ENCODE measurements around the gene KRTAP2-3.
"Not testable (repeated sequence)": the region's sequence is repeated elsewhere in the genome, so short reads cannot be mapped to it uniquely, and the experiment has no call there.

The KRTAP2-3 gene

GRCh38 chr17:41065829-41066624, 6.1 kb upstream of the KRTAP2-3 start, which contains the start of gene KRTAP2-4:
Gene KRTAP2-4 (minus strand): TSS chr17:41065879. CDS start chr17:41065845, 34 bp downstream.
- Histone ChIP-seq H3K36me3 (ENCODE audit: control insufficient read depth, insufficient read depth, low read length) (no peaks in the 10 kb centered on the region), H3K27ac (ENCODE audit: low read depth, low read length) (no peak within 1 kb of the TSS), H3K4me1 (ENCODE audit: control insufficient read depth, insufficient read depth, low read length) (no peaks in the 10 kb centered on the region), H3K4me3 (ENCODE audit: low read depth, low read length) (no peak within 1 kb of the TSS), H3K9ac (ENCODE audit: low read depth, low read length) (no peak within 1 kb of the TSS), H3K9me3 (ENCODE audit: control insufficient read depth, insufficient read depth, low read length) (no peaks in the 10 kb centered on the region), H3K27me3 (ENCODE audit: control insufficient read depth, insufficient read depth, low read length) (no peaks in the 10 kb centered on the region)

- not testable (repeated sequence) for H3K27me3 ChIP-seq (ENCODE audit: control insufficient read depth, insufficient read depth, low read length); H3K27ac ChIP-seq (ENCODE audit: low read depth, low read length); H3K4me1 ChIP-seq (ENCODE audit: control insufficient read depth, insufficient read depth, low read length); H3K36me3 ChIP-seq (ENCODE audit: control insufficient read depth, insufficient read depth, low read length); H3K4me3 ChIP-seq (ENCODE audit: low read depth, low read length); H3K9me3 ChIP-seq (ENCODE audit: control insufficient read depth, insufficient read depth, low read length); H3K9ac ChIP-seq (ENCODE audit: low read depth, low read length)
Observed at GRCh38 chr17:41065016-41065689, 5.2 kb upstream of the KRTAP2-3 start.

DNA sequence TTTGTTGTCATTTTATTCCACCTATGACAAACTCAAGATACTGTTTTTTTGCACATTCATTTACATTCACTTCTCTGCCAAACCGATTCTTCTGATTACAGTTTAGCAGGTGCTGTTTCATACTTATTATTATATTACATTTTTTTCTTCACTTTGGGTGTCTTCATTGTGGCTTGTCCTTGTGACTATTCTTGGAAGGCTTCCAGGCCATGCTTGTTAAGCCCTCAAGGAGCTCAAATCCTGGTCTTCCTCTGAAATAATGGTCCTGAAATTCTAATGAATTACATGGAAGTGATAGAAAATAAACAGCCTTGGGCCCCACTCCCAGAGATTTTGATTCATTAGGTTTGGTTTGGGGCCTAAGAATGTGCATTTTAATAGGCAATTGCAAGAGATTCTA, 4.4 kb upstream of the KRTAP2-3 start:
- H3K27ac ChIP-seq (ENCODE audit: low read depth, low read length) = no peak overlapping the region
- no peaks in the 10 kb centered on the region for H3K36me3 ChIP-seq (ENCODE audit: control insufficient read depth, insufficient read depth, low read length)
- H3K27me3 ChIP-seq (ENCODE audit: control insufficient read depth, insufficient read depth, low read length) = no peaks in the 10 kb centered on the region
- H3K4me1 ChIP-seq (ENCODE audit: control insufficient read depth, insufficient read depth, low read length) = no peaks in the 10 kb centered on the region; the same call in 1 of the 2 replicates
- H3K9me3 ChIP-seq (ENCODE audit: control insufficient read depth, insufficient read depth, low read length) = no peaks in the 10 kb centered on the region
- H3K4me3 ChIP-seq (ENCODE audit: low read depth, low read length) = no peak overlapping the region
- H3K9ac ChIP-seq (ENCODE audit: low read depth, low read length) = no peak overlapping the region

- H3K9me3 ChIP-seq (ENCODE audit: control insufficient read depth, insufficient read depth, low read length) = no peaks in the 10 kb centered on the region
- H3K27me3 ChIP-seq (ENCODE audit: control insufficient read depth, insufficient read depth, low read length) = no peaks in the 10 kb centered on the region
- no peak overlapping the region for H3K9ac ChIP-seq (ENCODE audit: low read depth, low read length)
- H3K36me3 ChIP-seq (ENCODE audit: control insufficient read depth, insufficient read depth, low read length) = no peaks in the 10 kb centered on the region
- H3K4me1 ChIP-seq (ENCODE audit: control insufficient read depth, insufficient read depth, low read length) = no peaks in the 10 kb centered on the region; the same call in 1 of the 2 replicates
- H3K4me3 ChIP-seq (ENCODE audit: low read depth, low read length) = no peak overlapping the region
- H3K27ac ChIP-seq (ENCODE audit: low read depth, low read length) = no peak overlapping the region
Observed at GRCh38 chr17:41063449-41063848, 3.5 kb upstream of the KRTAP2-3 start.

GRCh38 chr17:41061964-41062363, 2.0 kb upstream of the KRTAP2-3 start:
- H3K36me3 ChIP-seq (ENCODE audit: control insufficient read depth, insufficient read depth, low read length) = no peaks in the 10 kb centered on the region
- H3K4me3 ChIP-seq (ENCODE audit: low read depth, low read length) = no peak overlapping the region
- no peaks in the 10 kb centered on the region; the same call in 1 of the 2 replicates for H3K4me1 ChIP-seq (ENCODE audit: control insufficient read depth, insufficient read depth, low read length)
- H3K9me3 ChIP-seq (ENCODE audit: control insufficient read depth, insufficient read depth, low read length) = no peaks in the 10 kb centered on the region
- H3K27me3 ChIP-seq (ENCODE audit: control insufficient read depth, insufficient read depth, low read length) = no peaks in the 10 kb centered on the region
- H3K27ac ChIP-seq (ENCODE audit: low read depth, low read length) = no peak overlapping the region
- H3K9ac ChIP-seq (ENCODE audit: low read depth, low read length) = no peak overlapping the region

- not testable (repeated sequence) for H3K4me3 ChIP-seq (ENCODE audit: low read depth, low read length); H3K9me3 ChIP-seq (ENCODE audit: control insufficient read depth, insufficient read depth, low read length); H3K27me3 ChIP-seq (ENCODE audit: control insufficient read depth, insufficient read depth, low read length); H3K9ac ChIP-seq (ENCODE audit: low read depth, low read length); H3K27ac ChIP-seq (ENCODE audit: low read depth, low read length); H3K4me1 ChIP-seq (ENCODE audit: control insufficient read depth, insufficient read depth, low read length); H3K36me3 ChIP-seq (ENCODE audit: control insufficient read depth, insufficient read depth, low read length)
Observed at GRCh38 chr17:41059276-41060051, 450 bp downstream of the KRTAP2-3 start.

DNA sequence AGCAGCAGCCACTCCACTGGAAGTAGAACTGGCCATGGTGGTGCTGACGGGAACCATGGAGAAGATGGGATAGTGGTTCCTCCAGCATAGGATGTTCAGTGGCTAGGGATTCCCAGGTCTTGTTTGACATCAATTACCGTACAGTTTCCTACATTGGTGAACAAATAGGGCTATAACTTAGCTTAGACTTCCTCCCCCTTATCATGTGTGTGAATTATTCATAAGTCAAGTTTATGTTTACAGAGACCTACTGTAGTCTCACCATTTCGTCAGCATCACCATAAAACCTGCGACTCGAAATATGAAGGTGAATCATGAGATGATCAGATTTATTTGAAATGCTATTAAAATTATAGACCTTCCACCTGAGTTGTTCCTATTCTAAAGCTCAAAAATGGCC, 1.2 kb downstream of the KRTAP2-3 start:
- no peak overlapping the region for H3K27ac ChIP-seq (ENCODE audit: low read depth, low read length)
- no peaks in the 10 kb centered on the region for H3K9me3 ChIP-seq (ENCODE audit: control insufficient read depth, insufficient read depth, low read length)
- H3K4me3 ChIP-seq (ENCODE audit: low read depth, low read length) = no peak overlapping the region
- no peaks in the 10 kb centered on the region for H3K27me3 ChIP-seq (ENCODE audit: control insufficient read depth, insufficient read depth, low read length)
- H3K9ac ChIP-seq (ENCODE audit: low read depth, low read length) = no peak overlapping the region
- no peaks in the 10 kb centered on the region; the same call in 1 of the 2 replicates for H3K4me1 ChIP-seq (ENCODE audit: control insufficient read depth, insufficient read depth, low read length)
- H3K36me3 ChIP-seq (ENCODE audit: control insufficient read depth, insufficient read depth, low read length) = no peaks in the 10 kb centered on the region

GRCh38 chr17:41057547-41057946, 2.4 kb downstream of the KRTAP2-3 start:
- no peak overlapping the region for H3K27ac ChIP-seq (ENCODE audit: low read depth, low read length)
- no peak overlapping the region for H3K9ac ChIP-seq (ENCODE audit: low read depth, low read length)
- H3K9me3 ChIP-seq (ENCODE audit: control insufficient read depth, insufficient read depth, low read length) = no peaks in the 10 kb centered on the region
- no peaks in the 10 kb centered on the region for H3K36me3 ChIP-seq (ENCODE audit: control insufficient read depth, insufficient read depth, low read length)
- no peaks in the 10 kb centered on the region for H3K27me3 ChIP-seq (ENCODE audit: control insufficient read depth, insufficient read depth, low read length)
- H3K4me1 ChIP-seq (ENCODE audit: control insufficient read depth, insufficient read depth, low read length) = no peaks in the 10 kb centered on the region; the same call in 1 of the 2 replicates
- no peak overlapping the region for H3K4me3 ChIP-seq (ENCODE audit: low read depth, low read length)

- H3K4me1 ChIP-seq (ENCODE audit: control insufficient read depth, insufficient read depth, low read length); H3K27ac ChIP-seq (ENCODE audit: low read depth, low read length); H3K9ac ChIP-seq (ENCODE audit: low read depth, low read length); H3K27me3 ChIP-seq (ENCODE audit: control insufficient read depth, insufficient read depth, low read length); H3K9me3 ChIP-seq (ENCODE audit: control insufficient read depth, insufficient read depth, low read length); H3K4me3 ChIP-seq (ENCODE audit: low read depth, low read length); H3K36me3 ChIP-seq (ENCODE audit: control insufficient read depth, insufficient read depth, low read length): not testable (repeated sequence)
Observed at GRCh38 chr17:41055130-41055529, 4.8 kb downstream of the KRTAP2-3 start, which contains the start of gene KRTAP2-2. Gene KRTAP2-2 (minus strand): TSS chr17:41055230. CDS start chr17:41055211, 19 bp downstream.

DNA sequence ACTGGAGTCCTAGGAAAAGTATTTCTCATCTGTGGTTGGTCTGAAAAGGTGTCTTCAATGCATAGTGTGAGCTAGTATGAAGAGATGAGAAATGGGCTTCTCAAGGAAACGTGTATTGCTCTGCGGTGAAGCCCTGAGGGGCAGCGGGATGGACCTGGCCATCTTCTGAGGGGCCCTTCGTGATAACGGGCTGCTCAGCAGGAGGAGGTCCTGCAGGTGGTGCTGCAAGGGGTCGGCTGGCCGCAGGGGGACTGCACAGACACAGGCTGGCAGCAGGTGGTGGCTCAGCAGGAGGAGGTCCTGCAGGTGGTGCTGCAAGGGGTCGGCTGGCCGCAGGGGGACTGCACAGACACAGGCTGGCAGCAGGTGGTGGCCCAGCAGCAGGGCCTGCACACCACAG, 5.4 kb downstream of the KRTAP2-3 start:
- H3K27ac ChIP-seq (ENCODE audit: low read depth, low read length); H3K36me3 ChIP-seq (ENCODE audit: control insufficient read depth, insufficient read depth, low read length); H3K27me3 ChIP-seq (ENCODE audit: control insufficient read depth, insufficient read depth, low read length): not testable (repeated sequence)

More for the DNA sequence above, 5.4 kb downstream of the KRTAP2-3 start:
- H3K4me3 ChIP-seq (ENCODE audit: low read depth, low read length); H3K9me3 ChIP-seq (ENCODE audit: control insufficient read depth, insufficient read depth, low read length); H3K4me1 ChIP-seq (ENCODE audit: control insufficient read depth, insufficient read depth, low read length); H3K9ac ChIP-seq (ENCODE audit: low read depth, low read length): not testable (repeated sequence)

Data from HUES48 (cell line).